NCI-H146 treated with DMSO at 0.1 percent for 48 hours (cell line): Measurements from ENCODE around the gene RNF130.

ENCODE experiments used
- DNase-seq: peaks from one replicate; lab custom pipeline; 2025; ENCODE audit not compliant: unreplicated experiment; lab: John Stamatoyannopoulos, UW

RNF130 gene

DNA sequence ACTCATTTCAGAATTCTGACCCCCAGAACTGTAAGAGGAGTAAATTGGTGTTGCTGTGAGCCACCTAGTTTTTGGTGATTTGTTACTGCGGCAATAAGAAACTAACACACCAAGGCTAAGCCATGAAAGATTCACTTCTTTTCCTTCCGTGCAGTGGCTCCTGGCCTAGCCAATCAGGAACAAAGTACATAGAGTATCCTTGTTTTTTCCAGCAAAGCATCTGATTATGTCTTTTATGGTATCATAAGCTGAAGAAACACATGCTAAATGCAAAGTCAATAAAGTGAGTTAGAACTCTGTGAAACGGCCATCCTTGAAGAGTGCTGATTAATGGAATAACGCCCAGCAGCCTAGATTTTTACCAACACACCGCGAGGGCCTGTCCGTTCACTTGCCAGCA lies 11.4 kb downstream of the RNF130 start:
- DNase-seq = no peak

DNA sequence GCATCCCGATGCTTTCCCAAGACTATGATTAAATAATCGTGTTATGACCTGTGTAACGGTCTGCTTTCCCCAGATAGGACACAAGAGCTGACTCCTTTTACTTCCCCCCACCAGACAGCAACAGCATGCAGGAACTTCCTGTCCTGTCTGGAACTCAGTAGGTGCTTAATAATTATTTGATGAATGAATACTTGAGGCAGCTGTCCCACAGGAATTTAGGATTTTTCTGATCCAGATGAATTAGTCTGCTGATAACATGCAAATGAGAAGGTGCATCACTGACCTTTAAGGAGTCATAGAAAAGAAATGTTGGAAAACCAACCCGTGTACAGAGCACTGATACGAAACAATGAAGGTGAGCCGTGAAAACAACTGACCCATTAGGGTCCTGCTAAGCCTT lies 12.2 kb downstream of the RNF130 start:
- no peak for DNase-seq

GRCh38 chr5:180056153-180056552 lies 15.4 kb downstream of the RNF130 start:
- DNase-seq = no peak

GRCh38 chr5:180054226-180054625 lies 17.3 kb downstream of the RNF130 start:
- DNase-seq = no peak

GRCh38 chr5:180053061-180053602 lies 18.4 kb downstream of the RNF130 start:
- no peak for DNase-seq

DNA sequence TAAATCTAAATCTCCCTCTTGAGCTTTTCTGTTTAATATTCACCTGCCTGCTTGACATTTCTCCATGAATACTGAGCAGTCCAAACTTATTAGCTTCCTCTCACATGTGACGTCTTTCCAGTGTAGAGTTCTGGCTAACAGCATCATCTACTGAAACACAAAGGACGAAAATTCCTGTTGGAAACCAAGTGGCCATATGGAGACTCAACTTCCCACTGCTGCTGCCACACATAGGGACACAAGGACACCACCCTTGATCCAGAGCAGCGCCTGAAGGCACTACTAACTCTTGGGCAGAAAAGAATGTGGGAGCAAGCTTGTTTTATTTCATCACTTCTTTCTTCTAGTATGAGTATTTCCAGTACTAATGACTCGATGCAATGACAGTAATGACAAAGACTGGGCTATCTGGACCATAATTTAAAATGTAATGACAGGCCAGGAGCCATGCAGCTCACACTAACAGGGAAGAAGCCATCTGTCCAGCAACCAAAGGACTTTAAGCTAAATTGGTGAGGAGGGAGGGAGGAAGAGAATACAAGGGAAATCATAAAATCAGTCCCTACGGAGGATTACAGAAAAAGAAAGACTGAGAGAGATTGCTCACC lies 19.2 kb downstream of the RNF130 start:
- DNase-seq = no peak

DNA sequence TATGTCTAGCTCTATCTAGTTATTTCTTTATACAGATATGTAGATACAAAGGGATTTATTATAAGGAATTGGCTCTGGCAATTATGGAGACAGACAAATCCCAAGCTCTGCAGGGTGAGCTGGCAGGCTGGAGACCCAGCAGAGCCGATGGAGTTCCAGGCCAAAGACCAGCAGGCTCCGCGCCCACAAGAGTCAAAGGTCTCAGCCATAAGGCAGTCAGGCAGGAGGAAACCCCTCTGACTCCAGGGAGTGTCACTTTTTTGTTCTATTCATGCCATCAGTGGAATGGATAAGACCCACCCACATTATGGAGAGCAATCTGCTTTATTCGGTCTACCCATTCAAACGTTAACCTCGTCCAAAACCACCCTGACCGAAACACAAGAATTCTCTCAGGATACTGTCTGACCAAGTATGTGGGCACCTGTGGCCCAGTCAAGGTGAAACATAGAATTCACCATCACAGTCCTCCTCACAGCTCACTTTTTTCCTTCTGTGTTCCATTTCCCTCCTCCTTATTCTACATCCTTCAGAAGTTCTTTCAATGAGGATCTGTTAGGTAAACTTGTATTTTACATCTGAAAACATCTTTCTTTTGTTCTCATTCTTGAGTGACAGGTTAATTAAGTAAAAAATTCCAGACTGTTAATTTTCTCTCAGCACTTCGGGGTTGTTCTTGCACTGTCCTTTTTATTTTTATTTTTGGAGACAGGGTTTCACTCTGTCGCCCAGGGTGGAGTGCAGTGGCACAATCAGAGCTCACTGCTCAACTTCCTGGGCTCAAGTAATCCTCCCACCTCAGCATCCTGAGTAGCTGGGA lies 21.2 kb downstream of the RNF130 start:
- DNase-seq = no peak

GRCh38 chr5:180049185-180049548 lies 22.4 kb downstream of the RNF130 start:
- no peak for DNase-seq

DNA sequence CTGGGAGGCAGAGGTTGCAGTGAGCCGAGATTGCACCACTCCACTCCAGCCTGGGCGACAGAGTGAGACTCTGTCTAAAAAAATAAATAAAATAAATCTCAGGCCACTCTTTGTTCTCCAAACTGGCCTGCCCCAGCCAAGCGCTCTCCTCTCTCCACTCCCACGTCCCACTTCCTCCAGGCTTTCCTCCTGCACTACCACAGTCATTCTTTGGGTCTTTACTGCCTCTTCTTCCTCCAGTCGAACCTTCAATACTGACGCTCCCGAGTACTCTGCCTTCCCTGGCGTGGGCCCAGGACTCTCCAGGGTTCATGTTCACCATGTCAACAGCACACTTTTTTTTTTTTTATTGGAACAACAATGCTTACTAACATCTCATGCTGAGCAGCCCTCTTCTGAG lies 23.9 kb downstream of the RNF130 start:
- DNase-seq = no peak

- no peak for DNase-seq
Measured at GRCh38 chr5:180046656-180047055, 24.9 kb downstream of the RNF130 start.

GRCh38 chr5:180045889-180046499 lies 25.6 kb downstream of the RNF130 start:
- DNase-seq = no peak

- no peak for DNase-seq
Measured at GRCh38 chr5:180043377-180043776, 28.2 kb downstream of the RNF130 start.

GRCh38 chr5:180041301-180042274 lies 30.0 kb downstream of the RNF130 start:
- DNase-seq = no peak

DNA sequence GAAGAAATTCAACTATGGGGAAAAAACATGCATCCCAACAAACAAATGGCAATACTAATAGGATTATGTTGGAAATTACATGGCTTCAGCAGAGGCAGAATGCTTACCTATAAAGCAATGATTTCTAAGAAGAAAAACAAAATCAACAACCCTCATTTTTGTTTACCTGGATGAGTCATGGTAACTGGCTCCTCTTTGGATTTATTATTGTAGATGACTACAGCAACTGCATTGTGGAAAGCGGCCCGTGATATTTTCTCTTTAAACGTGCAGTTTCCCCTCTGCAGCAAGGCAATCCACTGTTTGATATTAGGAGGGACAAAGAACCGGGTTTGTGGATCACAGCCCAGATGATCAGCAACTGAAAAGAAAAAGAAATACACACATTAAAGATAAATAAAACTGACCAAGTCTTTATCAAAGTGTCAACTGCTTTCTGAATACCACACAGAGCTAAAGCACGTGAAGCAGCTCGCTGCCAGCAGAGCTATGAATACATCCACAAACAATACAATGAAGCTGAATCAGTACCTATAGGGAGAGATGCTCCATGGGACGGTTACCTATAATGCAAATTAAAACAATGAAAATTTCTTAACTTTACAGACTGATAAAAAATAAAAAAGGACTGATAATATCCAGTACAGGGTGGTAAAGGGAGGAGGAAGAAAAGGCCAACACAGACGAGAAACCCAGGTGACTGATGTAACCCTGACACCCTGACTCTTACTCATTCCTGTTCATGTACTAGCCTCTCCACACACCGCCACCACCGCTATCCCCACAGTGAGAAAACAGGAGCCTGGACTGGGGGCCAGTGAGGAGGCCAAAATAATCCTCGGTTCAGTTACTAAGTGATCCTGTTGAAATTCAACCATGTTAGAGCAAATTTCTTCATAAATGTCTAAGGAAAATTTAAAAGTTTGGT lies 31.0 kb downstream of the RNF130 start:
- no peak for DNase-seq

DNA sequence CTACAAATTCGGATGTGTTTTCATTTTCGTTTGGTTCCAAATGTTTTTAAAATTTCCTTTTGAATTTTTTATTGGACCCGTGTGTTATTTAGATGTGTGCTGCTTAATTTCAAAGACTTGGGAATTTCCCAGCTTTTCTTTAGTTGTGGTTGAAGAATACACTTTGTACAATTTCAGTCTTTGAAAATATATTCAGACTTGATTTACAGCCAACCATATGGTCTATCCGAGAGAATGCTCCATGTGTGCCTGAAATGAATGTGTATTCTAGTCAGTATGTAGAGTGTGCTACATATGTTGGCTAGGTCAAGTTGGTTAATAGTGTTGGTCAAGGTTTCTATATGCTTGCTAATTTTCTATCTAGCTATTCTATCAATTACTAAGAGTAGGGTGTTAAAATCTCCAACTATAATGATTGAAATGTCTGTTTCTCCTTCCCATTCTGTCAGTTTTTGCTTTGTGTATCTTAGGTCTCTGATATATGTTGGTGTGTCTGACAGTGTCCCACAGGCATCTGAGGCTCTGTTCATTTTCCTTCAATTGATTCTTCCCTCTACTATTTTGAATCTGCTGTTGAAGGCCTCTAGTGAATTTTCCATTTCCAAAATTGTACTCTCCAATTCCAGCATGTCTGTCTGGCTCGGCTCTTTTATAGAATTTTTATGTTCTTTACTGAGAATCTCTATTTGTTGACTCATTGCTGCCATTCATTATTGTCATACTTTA lies 36.2 kb downstream of the RNF130 start:
- DNase-seq = no peak

GRCh38 chr5:180034564-180034963 lies 37.0 kb downstream of the RNF130 start:
- no peak for DNase-seq

- no peak for DNase-seq
Measured at GRCh38 chr5:180027459-180028089, 44.0 kb downstream of the RNF130 start.

GRCh38 chr5:180026734-180027458 lies 44.7 kb downstream of the RNF130 start:
- DNase-seq = no peak
